Stimulated activated naive CD8-positive, alpha-beta T cell treated with anti-CD3 and anti-CD28 coated beads, Interleukin-15, Interleukin-2, amounts not matched to agents 100 ng/mL and 50 ng/mL, for 24 hours (primary cell): ENCODE data around the gene HSPA6.
"Not testable (repeated sequence)": the region's sequence is repeated elsewhere in the genome, so short reads cannot be mapped to it uniquely, and the experiment has no call there.

Experiments used
- H3K27ac Mint-ChIP-seq: one replicate; pipeline ENCODE4 v1.8.0; 2021; ENCODE audit warnings: mild to moderate bottlenecking, mixed read lengths
- H3K27me3 Mint-ChIP-seq: one replicate; pipeline ENCODE4 v1.8.0; 2021; ENCODE audit warnings: mixed read lengths
- H3K36me3 Mint-ChIP-seq: one replicate; pipeline ENCODE4 v1.8.0; 2021; ENCODE audit warnings: low read depth, mixed read lengths
- H3K4me1 Mint-ChIP-seq: one replicate; pipeline ENCODE4 v1.8.0; 2021; ENCODE audit warnings: low read depth, mixed read lengths
- H3K4me3 Mint-ChIP-seq: one replicate; pipeline ENCODE4 v1.8.0; 2021; ENCODE audit warnings: mild to moderate bottlenecking, mixed read lengths
- H3K9me3 Mint-ChIP-seq: one replicate; pipeline ENCODE4 v1.8.0; 2021; ENCODE audit warnings: mixed read lengths

Gene HSPA6

GRCh38 chr1:161523041-161523816 lies 1.1 kb upstream of the HSPA6 start:
- Mint-ChIP-seq H3K4me3 (peak overlapping the region; percentile 83), H3K4me1 (peaks cover 11% of the 10 kb centered on the region), H3K27ac (peak overlapping the region; percentile 88), H3K27me3 (peaks cover 14% of the 10 kb centered on the region)
- not testable (repeated sequence) for H3K9me3 Mint-ChIP-seq, H3K36me3 Mint-ChIP-seq

- H3K4me3 Mint-ChIP-seq, result peak overlapping the region; percentile 67
- H3K27me3 Mint-ChIP-seq, result peaks cover 18% of the 10 kb centered on the region
- not testable (repeated sequence) for H3K27ac Mint-ChIP-seq, H3K9me3 Mint-ChIP-seq, H3K36me3 Mint-ChIP-seq
- H3K4me1 Mint-ChIP-seq, result peaks cover 12% of the 10 kb centered on the region
Measured at GRCh38 chr1:161524742-161525291, 477 bp downstream of the HSPA6 start.

DNA sequence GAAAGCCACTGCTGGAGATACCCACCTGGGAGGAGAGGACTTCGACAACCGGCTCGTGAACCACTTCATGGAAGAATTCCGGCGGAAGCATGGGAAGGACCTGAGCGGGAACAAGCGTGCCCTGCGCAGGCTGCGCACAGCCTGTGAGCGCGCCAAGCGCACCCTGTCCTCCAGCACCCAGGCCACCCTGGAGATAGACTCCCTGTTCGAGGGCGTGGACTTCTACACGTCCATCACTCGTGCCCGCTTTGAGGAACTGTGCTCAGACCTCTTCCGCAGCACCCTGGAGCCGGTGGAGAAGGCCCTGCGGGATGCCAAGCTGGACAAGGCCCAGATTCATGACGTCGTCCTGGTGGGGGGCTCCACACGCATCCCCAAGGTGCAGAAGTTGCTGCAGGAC lies 981 bp downstream of the HSPA6 start:
- H3K9me3 Mint-ChIP-seq, H3K27ac Mint-ChIP-seq, H3K36me3 Mint-ChIP-seq: not testable (repeated sequence)
- peaks cover 21% of the 10 kb centered on the region for H3K27me3 Mint-ChIP-seq
- peak overlapping the region; percentile 67 for H3K4me3 Mint-ChIP-seq
- peaks cover 17% of the 10 kb centered on the region for H3K4me1 Mint-ChIP-seq

- not testable (repeated sequence) for H3K27ac Mint-ChIP-seq, H3K9me3 Mint-ChIP-seq
Measured at GRCh38 chr1:161525918-161526317, 1.6 kb downstream of the HSPA6 start.

DNA sequence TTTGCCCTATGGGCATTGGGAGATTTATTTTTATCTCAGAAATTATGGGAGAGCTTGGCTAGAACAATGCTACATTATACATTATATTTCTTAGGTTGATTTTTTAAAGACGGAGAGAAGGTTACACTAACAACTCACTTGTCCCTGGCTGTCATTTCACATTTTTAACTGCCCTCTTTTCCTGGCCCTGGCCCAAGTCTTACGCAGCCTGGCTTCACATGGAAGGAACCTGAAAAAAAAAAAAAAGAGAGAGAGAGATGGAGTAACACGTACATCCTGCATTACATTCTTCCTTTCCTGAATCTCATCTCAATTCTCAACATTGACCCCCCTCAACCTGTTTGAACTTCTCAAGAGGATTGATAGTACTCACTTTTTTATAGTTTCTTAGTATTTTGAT lies 4.2 kb downstream of the HSPA6 start:
- H3K9me3 Mint-ChIP-seq, H3K36me3 Mint-ChIP-seq, H3K27ac Mint-ChIP-seq, H3K4me3 Mint-ChIP-seq: not testable (repeated sequence)
- Mint-ChIP-seq H3K4me1 (peaks cover 30% of the 10 kb centered on the region), H3K27me3 (peaks cover 25% of the 10 kb centered on the region)

More at GRCh38 chr1:161525918-161526317, 1.6 kb downstream of the HSPA6 start:
- not testable (repeated sequence) for H3K36me3 Mint-ChIP-seq
- Mint-ChIP-seq H3K27me3 (peaks cover 25% of the 10 kb centered on the region), H3K4me1 (peaks cover 23% of the 10 kb centered on the region), H3K4me3 (peak overlapping the region; percentile 13)

- not testable (repeated sequence) for H3K9me3 Mint-ChIP-seq, H3K36me3 Mint-ChIP-seq
- Mint-ChIP-seq H3K27me3 (peaks cover 21% of the 10 kb centered on the region), H3K4me1 (peaks cover 24% of the 10 kb centered on the region), H3K27ac (peak overlapping the region; percentile 96), H3K4me3 (peak overlapping the region; percentile 90)
Measured at GRCh38 chr1:161529463-161530104, 5.2 kb downstream of the HSPA6 start.

DNA sequence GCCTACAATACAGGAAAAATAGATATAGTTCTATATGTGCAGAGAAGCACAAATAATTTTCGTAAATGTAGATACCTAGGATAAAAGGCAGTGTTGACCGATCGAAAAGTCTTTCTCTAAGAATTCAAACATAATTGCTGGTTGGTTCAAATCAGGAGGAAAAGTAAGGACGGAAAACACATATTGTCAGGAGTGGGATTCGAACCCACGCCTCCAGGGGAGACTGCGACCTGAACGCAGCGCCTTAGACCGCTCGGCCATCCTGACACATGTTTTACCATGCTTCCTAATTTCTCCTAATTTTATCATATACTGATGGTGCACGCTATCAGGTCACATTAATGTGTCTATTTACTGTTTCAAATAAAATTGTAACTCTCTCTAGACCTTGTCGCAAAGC lies 5.8 kb downstream of the HSPA6 start:
- not testable (repeated sequence) for H3K36me3 Mint-ChIP-seq, H3K9me3 Mint-ChIP-seq
- peaks cover 21% of the 10 kb centered on the region for H3K27me3 Mint-ChIP-seq
- H3K4me1 Mint-ChIP-seq, result peaks cover 21% of the 10 kb centered on the region
- peak overlapping the region; percentile 90 for H3K4me3 Mint-ChIP-seq
- H3K27ac Mint-ChIP-seq, result peak overlapping the region; percentile 96

DNA sequence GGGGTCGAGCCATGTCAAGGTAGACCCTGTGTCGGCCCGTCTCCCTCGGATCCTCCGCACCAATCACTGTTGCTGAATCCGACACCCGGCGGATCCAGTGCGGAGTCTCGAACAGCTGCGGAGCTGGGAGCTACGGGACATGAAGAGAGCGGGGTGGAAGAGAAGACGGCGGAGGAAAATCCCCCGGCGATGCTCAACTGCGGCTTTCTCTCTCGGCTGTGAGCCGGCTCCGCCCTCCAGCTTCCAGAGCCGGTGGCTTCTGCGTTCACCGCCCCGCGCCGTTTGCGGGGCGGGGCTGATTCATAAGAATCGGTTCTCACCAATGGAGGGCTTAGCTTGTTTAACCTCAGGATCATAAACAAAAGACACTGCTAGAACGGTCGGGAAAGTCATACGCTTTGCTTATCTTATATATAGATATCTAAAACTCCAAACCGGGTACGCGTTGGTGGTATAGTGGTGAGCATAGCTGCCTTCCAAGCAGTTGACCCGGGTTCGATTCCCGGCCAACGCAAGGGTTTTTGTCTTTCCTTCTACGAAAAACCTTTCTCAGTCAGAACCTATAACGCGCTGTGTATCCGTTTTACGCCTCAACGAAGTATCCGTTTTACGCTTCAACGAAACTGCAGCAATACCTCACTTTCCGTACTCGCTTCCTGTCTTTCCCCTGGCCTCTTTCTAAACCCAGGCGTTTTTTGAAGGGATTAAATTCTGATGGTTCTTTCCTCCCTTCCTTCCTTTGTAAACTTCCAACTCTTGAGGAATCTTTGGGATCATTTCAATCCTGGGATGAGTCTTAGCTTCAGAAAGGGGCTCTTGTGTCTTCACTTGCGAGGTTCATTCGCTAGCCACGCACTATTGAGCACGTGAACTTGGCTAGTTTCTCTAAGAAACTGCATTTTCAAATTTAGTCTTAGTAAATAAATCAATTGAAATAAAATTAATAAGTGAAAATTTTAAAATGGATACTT lies 6.6 kb downstream of the HSPA6 start:
- H3K36me3 Mint-ChIP-seq, H3K9me3 Mint-ChIP-seq: not testable (repeated sequence)
- Mint-ChIP-seq H3K27me3 (peaks cover 19% of the 10 kb centered on the region), H3K27ac (peak overlapping the region; percentile 96), H3K4me1 (peaks cover 21% of the 10 kb centered on the region), H3K4me3 (peak overlapping the region; percentile 90)

DNA sequence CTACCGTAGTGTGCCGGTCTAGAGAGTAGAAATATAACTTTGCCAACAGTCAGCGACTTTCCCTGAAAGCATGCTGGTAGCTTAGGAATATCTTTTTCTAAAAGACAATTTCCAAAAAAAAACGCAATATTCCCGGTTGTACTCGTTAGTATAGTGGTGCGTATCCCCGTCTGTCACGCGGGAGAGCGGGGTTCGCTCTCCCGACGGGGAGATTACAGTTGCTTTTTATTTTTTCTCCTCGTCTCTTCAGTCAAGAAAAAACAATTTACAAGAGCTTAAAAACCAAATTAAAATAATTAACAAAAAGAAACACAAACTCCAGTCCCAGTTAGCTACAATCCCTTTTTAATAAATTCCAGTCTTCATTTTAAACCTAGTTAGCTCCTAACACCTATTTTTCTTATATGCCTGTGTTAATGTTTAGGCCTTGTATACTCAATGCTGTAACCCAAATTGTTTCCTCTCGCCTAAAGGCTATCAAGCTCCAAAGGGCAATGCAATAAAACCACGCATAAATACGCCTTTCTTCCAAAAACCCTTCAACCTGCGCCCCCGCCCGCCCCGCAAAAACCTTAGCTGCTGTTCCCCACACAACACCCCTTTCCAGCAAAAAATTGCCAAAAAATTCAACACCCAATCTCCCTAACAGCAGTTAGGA lies 7.8 kb downstream of the HSPA6 start:
- peaks cover 4% of the 10 kb centered on the region for H3K36me3 Mint-ChIP-seq

GRCh38 chr1:161532644-161533567 lies 8.6 kb downstream of the HSPA6 start:
- H3K27ac Mint-ChIP-seq, result peak overlapping the region; percentile 6
- H3K4me3 Mint-ChIP-seq, H3K36me3 Mint-ChIP-seq, H3K9me3 Mint-ChIP-seq: not testable (repeated sequence)
- H3K27me3 Mint-ChIP-seq, result peaks cover 12% of the 10 kb centered on the region
- H3K4me1 Mint-ChIP-seq, result peaks cover 27% of the 10 kb centered on the region

More for the DNA sequence above, 7.8 kb downstream of the HSPA6 start:
- H3K9me3 Mint-ChIP-seq, result no peaks in the 10 kb centered on the region
- peaks cover 12% of the 10 kb centered on the region for H3K27me3 Mint-ChIP-seq
- peaks cover 21% of the 10 kb centered on the region for H3K4me1 Mint-ChIP-seq
- peak overlapping the region; percentile 6 for H3K27ac Mint-ChIP-seq
- peak overlapping the region; percentile 28 for H3K4me3 Mint-ChIP-seq

- not testable (repeated sequence) for H3K27ac Mint-ChIP-seq, H3K9me3 Mint-ChIP-seq, H3K27me3 Mint-ChIP-seq, H3K36me3 Mint-ChIP-seq, H3K4me3 Mint-ChIP-seq
- peaks cover 39% of the 10 kb centered on the region for H3K4me1 Mint-ChIP-seq
Measured at GRCh38 chr1:161537068-161537669, 12.8 kb downstream of the HSPA6 start.

DNA sequence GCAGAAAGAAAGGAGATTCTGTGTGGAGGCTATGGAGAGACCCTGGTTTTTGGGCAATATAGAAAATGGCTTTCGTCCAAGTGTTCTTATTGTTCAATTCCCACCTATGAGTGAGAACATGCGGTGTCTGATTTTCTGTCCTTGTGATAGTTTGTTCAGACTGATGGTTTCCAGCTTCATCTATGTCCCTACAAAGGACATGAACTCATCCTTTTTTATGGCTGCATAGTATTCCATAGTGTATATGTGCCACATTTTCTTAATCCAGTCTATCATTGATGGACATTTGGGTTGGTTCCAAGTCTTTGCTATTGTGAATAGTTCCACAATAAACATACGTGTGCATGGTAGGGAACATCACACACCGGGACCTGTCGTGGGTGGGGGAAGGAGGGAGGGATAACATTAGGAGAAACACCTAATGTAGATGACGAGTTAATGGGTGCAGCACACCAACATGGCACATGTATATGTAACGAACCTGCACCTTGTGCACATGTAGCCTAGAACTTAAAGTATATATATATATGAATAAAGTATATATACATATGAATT lies 14.7 kb downstream of the HSPA6 start:
- not testable (repeated sequence) for H3K27ac Mint-ChIP-seq, H3K36me3 Mint-ChIP-seq, H3K27me3 Mint-ChIP-seq, H3K9me3 Mint-ChIP-seq
- Mint-ChIP-seq H3K4me3 (peak overlapping the region; percentile 95), H3K4me1 (peaks cover 55% of the 10 kb centered on the region)
